ENCODE results near the gene C3. TPM values are rescaled to one million over a fixed set of nuclear protein-coding genes. Genes with fewer than 3 reads are reported as not detected.
A peak's percentile ranks its signal among the peaks of the same experiment; 100 is the strongest.

C3 gene
- total and polyA plus RNA-seq, 2 of the 13 experiments (the other 11 are each of a cell fraction or from before 2014, with no cell fraction given) = 1,455 to 6,272 TPM

DNA sequence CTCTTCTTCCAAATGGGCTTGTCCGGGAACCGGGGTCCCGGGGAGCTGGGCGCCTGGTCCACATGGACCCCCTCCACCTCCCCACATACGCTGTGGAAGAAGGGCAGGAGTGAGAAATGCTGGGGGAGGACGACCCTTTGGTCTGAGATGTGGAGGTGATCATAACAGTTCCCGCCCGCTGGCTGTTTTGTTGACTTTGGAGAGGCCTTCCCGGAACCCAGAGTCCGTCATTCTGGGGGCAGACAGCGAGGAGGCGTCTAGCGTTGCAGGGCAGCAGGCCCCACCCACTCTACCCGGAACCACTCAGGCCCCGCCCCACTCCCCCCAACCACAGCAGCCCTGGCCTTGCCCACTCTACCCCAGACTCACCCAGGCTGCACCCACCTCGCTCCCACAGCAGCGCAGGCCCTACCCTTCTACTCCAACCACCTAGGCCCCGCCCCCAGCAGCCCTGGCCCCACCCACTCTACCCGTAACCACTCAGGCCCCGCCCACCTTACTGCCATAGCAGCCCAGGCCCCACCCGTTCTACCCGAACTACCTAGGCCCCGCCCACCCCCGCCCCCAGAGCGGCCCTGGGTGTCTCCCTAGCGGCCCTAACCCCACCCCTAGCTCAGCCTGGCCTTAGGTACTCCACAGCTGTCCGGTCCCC, 9.8 kb upstream of the C3 start (continued):
- TF ChIP-seq, protein P1, sequence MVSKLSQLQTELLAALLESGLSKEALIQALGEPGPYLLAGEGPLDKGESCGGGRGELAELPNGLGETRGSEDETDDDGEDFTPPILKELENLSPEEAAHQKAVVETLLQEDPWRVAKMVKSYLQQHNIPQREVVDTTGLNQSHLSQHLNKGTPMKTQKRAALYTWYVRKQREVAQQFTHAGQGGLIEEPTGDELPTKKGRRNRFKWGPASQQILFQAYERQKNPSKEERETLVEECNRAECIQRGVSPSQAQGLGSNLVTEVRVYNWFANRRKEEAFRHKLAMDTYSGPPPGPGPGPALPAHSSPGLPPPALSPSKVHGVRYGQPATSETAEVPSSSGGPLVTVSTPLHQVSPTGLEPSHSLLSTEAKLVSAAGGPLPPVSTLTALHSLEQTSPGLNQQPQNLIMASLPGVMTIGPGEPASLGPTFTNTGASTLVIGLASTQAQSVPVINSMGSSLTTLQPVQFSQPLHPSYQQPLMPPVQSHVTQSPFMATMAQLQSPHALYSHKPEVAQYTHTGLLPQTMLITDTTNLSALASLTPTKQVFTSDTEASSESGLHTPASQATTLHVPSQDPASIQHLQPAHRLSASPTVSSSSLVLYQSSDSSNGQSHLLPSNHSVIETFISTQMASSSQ (IDR thresholded peaks at IDR 0.05; ENCODE audit: low read depth) = peak; percentile 41; the same call in 1 of the 2 replicates
- TF ChIP-seq, protein P1 (CRISPR knock-in tag; IDR thresholded peaks at IDR 0.05; ENCODE audit: borderline replicate concordance) = peak; percentile 82; the same call in 1 of the 2 replicates
- TF ChIP-seq, protein P2, sequence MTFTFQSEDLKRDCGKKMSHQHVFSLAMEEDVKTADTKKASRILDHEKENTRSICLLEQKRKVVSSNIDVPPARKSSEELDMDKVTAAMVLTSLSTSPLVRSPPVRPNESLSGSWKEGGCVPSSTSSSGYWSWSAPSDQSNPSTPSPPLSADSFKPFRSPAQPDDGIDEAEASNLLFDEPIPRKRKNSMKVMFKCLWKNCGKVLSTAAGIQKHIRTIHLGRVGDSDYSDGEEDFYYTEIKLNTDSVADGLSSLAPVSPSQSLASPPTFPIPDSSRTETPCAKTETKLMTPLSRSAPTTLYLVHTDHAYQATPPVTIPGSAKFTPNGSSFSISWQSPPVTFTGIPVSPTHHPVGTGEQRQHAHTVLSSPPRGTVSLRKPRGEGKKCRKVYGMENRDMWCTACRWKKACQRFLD (CRISPR knock-in tag; IDR thresholded peaks at IDR 0.05; ENCODE audit: borderline replicate concordance) = no peak
- TF ChIP-seq SIN3B (IDR thresholded peaks at IDR 0.05; ENCODE audit: low read length) = 0 out of 2 replicates have a peak, but pooled peaks have one; percentile 30
- 0 out of 2 replicates have a peak, but pooled peaks have one; percentile 31 for TF ChIP-seq NR2F6 (IDR thresholded peaks at IDR 0.05)
- peak; percentile 85 for TF ChIP-seq NR2F6 (CRISPR knock-in tag; IDR thresholded peaks at IDR 0.05)
- no peak for TF ChIP-seq ZNF766 (CRISPR knock-in tag; IDR thresholded peaks at IDR 0.05; ENCODE audit: borderline replicate concordance)
- TF ChIP-seq LCORL (IDR thresholded peaks at IDR 0.05) = no peak
- TF ChIP-seq LCORL (CRISPR knock-in tag; IDR thresholded peaks at IDR 0.05) = peak; percentile 81; the same call in 1 of the 2 replicates
- TF ChIP-seq RELA (CRISPR knock-in tag; IDR thresholded peaks at IDR 0.05) = peak; percentile 77
- TF ChIP-seq, protein P3, sequence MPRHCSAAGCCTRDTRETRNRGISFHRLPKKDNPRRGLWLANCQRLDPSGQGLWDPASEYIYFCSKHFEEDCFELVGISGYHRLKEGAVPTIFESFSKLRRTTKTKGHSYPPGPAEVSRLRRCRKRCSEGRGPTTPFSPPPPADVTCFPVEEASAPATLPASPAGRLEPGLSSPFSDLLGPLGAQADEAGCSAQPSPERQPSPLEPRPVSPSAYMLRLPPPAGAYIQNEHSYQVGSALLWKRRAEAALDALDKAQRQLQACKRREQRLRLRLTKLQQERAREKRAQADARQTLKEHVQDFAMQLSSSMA (CRISPR knock-in tag; IDR thresholded peaks at IDR 0.05) = no peak
- TF ChIP-seq, protein P4, sequence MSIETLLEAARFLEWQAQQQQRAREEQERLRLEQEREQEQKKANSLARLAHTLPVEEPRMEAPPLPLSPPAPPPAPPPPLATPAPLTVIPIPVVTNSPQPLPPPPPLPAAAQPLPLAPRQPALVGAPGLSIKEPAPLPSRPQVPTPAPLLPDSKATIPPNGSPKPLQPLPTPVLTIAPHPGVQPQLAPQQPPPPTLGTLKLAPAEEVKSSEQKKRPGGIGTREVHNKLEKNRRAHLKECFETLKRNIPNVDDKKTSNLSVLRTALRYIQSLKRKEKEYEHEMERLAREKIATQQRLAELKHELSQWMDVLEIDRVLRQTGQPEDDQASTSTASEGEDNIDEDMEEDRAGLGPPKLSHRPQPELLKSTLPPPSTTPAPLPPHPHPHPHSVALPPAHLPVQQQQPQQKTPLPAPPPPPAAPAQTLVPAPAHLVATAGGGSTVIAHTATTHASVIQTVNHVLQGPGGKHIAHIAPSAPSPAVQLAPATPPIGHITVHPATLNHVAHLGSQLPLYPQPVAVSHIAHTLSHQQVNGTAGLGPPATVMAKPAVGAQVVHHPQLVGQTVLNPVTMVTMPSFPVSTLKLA (IDR thresholded peaks at IDR 0.05) = no peak
- TF ChIP-seq, protein P5, sequence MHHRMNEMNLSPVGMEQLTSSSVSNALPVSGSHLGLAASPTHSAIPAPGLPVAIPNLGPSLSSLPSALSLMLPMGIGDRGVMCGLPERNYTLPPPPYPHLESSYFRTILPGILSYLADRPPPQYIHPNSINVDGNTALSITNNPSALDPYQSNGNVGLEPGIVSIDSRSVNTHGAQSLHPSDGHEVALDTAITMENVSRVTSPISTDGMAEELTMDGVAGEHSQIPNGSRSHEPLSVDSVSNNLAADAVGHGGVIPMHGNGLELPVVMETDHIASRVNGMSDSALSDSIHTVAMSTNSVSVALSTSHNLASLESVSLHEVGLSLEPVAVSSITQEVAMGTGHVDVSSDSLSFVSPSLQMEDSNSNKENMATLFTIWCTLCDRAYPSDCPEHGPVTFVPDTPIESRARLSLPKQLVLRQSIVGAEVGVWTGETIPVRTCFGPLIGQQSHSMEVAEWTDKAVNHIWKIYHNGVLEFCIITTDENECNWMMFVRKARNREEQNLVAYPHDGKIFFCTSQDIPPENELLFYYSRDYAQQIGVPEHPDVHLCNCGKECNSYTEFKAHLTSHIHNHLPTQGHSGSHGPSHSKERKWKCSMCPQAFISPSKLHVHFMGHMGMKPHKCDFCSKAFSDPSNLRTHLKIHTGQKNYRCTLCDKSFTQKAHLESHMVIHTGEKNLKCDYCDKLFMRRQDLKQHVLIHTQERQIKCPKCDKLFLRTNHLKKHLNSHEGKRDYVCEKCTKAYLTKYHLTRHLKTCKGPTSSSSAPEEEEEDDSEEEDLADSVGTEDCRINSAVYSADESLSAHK (CRISPR knock-in tag; IDR thresholded peaks at IDR 0.05; ENCODE audit: borderline replicate concordance) = no peak
- TF ChIP-seq ZFP36L2 (CRISPR knock-in tag; IDR thresholded peaks at IDR 0.05) = no peak
- TF ChIP-seq, protein P6, sequence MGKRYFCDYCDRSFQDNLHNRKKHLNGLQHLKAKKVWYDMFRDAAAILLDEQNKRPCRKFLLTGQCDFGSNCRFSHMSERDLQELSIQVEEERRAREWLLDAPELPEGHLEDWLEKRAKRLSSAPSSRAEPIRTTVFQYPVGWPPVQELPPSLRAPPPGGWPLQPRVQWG (CRISPR knock-in tag; IDR thresholded peaks at IDR 0.05; ENCODE audit: borderline replicate concordance, low read depth) = no peak
- TF ChIP-seq NRL (CRISPR knock-in tag; IDR thresholded peaks at IDR 0.05; ENCODE audit: borderline replicate concordance) = no peak
- TF ChIP-seq ADNP (CRISPR knock-in tag; IDR thresholded peaks at IDR 0.05) = no peak
- no peak for TF ChIP-seq PCBP2 (optimal IDR thresholded peaks at IDR 0.05; ENCODE audit: low read depth, low read length, poor library complexity, severe bottlenecking)
- TF ChIP-seq TMF1 (CRISPR knock-in tag; IDR thresholded peaks at IDR 0.05; ENCODE audit: low read depth) = no peak
- peak; percentile 68 for TF ChIP-seq BCL6 (CRISPR knock-in tag; IDR thresholded peaks at IDR 0.05)
